ENCODE measurements around the gene OTX1.

OTX1 gene

GRCh38 chr2:63096491-63096890 lies 45.9 kb downstream of the OTX1 start:
- no peaks in the 10 kb centered on the region for H3K36me3 ChIP-seq (ENCODE audit: insufficient read depth, low read length)
- H3K4me1 ChIP-seq (ENCODE audit: insufficient read depth, low read length): no peaks in the 10 kb centered on the region
- no peaks in the 10 kb centered on the region for H3K9me3 ChIP-seq (ENCODE audit: control insufficient read depth, insufficient read depth, low read length)
- no peak overlapping the region for H3K9ac ChIP-seq (ENCODE audit: low read depth, low read length)

- no peak overlapping the region for H3K9ac ChIP-seq (ENCODE audit: low read depth, low read length)
- no peaks in the 10 kb centered on the region for H3K4me1 ChIP-seq (ENCODE audit: insufficient read depth, low read length)
- H3K9me3 ChIP-seq (ENCODE audit: control insufficient read depth, insufficient read depth, low read length): no peaks in the 10 kb centered on the region
- no peaks in the 10 kb centered on the region for H3K36me3 ChIP-seq (ENCODE audit: insufficient read depth, low read length)
Measured at GRCh38 chr2:63099032-63099431, 48.4 kb downstream of the OTX1 start.

- Histone ChIP-seq H3K9me3 (ENCODE audit: control insufficient read depth, insufficient read depth, low read length) (no peaks in the 10 kb centered on the region), H3K36me3 (ENCODE audit: insufficient read depth, low read length) (no peaks in the 10 kb centered on the region), H3K4me1 (ENCODE audit: insufficient read depth, low read length) (no peaks in the 10 kb centered on the region), H3K9ac (ENCODE audit: low read depth, low read length) (no peak overlapping the region)
Measured at GRCh38 chr2:63101954-63102353, 51.3 kb downstream of the OTX1 start.

- no peaks in the 10 kb centered on the region for H3K9me3 ChIP-seq (ENCODE audit: control insufficient read depth, insufficient read depth, low read length)
- H3K4me1 ChIP-seq (ENCODE audit: insufficient read depth, low read length): no peaks in the 10 kb centered on the region
- no peaks in the 10 kb centered on the region for H3K36me3 ChIP-seq (ENCODE audit: insufficient read depth, low read length)
- no peak overlapping the region for H3K9ac ChIP-seq (ENCODE audit: low read depth, low read length)
Measured at GRCh38 chr2:63104482-63104881, 53.9 kb downstream of the OTX1 start.

Measured in ES-I3 (cell line).